GM12873 (cell line): Measurements from ENCODE around the gene TSPAN13.

Experiments used
- TF ChIP-seq, protein P1 (sequence below): IDR thresholded peaks from 2 replicates; pipeline ENCODE4 v1.5.1; 2012; ENCODE audit warnings: low read depth, mild to moderate bottlenecking, moderate library complexity, low read length, control low read depth; ENCODE audit not compliant: insufficient read depth; ENCODE audit errors: missing control alignments

Gene TSPAN13

DNA sequence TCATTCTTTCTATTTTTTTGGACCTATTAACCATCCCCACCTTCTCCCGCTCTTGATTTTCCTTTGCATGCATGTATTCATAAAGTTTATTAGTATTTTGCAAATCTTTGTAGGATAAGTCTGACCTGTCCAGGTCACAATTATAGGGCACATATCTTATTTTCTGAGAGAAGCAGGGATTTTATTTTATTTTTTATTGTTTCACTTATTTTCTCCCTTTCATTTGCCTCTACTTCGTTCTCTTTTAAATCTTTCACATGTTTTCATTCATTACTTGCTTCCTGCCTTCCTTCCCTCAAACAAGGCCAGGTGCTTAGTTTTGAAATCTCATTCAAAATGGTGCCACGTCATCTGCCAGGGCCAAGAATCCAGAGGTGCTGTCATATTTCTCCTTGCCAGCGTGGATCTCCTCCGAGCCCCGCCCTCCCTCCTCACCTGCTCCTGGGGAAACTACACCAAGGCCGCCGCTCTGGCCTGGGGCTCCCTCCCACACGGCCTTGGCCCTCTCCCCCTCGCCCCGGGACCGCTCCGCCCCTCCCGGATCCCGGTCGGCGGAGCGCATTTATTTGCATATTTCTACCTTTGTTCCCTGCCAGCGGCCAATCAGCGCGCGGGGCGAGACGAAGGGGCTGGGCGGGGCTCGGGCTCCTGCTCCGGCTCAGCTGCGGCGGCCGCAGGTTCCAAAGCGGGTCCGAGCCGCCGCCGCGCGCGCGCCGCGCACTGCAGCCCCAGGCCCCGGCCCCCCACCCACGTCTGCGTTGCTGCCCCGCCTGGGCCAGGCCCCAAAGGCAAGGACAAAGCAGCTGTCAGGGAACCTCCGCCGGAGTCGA, at the start of gene TSPAN13:
Gene TSPAN13 (plus strand): TSS at position 654 of the 830 bp plus-strand sequence. CDS start 213 bp downstream, outside the sequence.
- TF ChIP-seq, protein P1, sequence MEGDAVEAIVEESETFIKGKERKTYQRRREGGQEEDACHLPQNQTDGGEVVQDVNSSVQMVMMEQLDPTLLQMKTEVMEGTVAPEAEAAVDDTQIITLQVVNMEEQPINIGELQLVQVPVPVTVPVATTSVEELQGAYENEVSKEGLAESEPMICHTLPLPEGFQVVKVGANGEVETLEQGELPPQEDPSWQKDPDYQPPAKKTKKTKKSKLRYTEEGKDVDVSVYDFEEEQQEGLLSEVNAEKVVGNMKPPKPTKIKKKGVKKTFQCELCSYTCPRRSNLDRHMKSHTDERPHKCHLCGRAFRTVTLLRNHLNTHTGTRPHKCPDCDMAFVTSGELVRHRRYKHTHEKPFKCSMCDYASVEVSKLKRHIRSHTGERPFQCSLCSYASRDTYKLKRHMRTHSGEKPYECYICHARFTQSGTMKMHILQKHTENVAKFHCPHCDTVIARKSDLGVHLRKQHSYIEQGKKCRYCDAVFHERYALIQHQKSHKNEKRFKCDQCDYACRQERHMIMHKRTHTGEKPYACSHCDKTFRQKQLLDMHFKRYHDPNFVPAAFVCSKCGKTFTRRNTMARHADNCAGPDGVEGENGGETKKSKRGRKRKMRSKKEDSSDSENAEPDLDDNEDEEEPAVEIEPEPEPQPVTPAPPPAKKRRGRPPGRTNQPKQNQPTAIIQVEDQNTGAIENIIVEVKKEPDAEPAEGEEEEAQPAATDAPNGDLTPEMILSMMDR, result no peak

DNA sequence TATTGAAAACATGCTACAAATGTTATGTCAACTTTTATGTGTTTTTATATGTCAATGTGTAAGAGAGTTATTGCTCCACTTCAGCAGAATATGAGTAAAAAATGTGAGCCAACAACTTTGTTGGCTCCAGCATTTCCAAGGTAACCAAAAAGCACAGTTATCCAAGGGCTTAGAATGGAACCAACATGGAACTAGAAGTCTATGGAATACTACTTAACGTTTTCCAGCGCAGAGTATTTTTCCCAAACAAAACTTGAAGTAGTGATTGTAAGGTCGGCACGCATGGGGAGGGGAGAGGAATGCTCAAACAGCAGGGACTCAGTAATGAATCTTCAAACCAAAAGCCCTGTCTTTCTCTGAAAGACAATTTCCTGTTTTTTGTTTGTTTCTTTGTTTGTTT, 45.0 kb upstream of the TSPAN13 start:
- TF ChIP-seq, protein P1, result no peak

DNA sequence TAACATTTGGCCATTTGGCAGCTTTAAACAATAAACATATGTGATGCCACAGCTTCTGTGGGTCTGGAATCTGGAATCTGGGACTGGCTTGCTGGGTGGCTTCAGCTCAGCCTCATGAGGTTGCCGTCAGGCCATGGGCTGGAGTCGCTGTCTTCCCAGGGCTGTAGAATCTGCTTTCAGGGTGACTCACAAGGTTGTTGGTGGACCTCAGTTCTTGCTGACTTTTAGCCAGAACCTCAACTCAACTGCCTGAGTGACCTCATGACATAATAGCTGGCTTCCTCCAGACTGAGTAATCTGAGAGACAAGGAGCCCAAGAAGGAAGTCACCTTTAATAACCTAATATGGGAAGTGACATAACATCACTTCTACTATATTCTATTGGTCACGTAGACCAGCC, 44.6 kb upstream of the TSPAN13 start:
- TF ChIP-seq, protein P1, result no peak

DNA sequence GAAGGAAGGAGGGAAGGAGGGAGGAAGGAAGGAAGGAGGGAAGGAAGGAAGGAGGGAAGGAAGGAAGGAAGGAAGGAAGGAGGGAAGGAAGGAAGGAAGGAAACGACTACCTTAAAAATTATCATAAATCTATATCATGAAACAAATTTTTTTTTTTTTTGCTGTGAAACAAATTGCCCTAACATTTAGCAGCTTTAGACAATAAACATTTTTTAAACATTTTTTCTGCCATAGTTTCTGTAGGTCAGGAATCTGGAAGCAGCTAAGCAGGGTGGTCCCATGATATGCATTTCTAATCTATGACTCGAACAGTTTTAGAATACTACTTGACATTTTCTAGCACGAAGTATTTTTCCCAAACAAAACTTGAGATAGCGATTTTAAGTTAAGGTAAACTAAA, 42.9 kb upstream of the TSPAN13 start:
- TF ChIP-seq, protein P1, result no peak

DNA sequence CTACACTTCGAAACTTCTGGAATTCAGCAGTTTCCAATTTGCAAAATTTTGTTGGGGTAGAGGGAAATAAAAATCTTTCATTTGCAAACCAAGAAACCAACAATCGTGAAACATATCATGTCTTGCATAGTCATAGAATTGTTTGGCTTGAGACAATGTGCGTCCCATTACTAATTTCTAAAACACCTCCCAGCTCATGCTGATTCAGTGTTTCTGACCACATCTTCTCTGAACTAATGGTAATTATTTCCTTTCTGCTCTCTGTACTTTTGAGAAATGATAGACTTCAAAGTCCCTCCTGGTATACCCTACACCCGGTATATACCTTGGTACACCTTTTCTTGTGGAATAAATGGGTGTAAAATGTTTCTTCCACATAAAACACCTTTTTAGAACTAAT, 41.8 kb upstream of the TSPAN13 start:
- TF ChIP-seq, protein P1, result no peak

DNA sequence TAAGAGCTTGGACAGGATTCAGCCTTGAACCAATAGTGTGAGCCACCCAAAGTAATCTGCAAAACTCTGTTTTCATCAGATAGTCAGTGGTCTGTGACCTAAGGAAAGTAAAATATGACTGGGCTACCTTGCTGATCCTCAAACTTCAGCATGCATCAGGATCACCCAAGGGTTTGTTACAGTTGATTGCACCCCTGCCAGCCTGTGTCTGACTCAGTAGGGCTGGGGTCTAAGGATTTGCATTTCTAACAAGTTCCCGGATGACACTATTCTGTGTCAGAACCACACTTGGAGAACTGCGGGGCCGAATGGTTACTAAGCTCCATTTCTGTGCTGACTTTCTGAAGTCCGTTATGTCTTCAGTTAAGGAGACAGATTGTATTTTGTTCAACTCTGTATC, 40.6 kb upstream of the TSPAN13 start:
- TF ChIP-seq, protein P1, result no peak

DNA sequence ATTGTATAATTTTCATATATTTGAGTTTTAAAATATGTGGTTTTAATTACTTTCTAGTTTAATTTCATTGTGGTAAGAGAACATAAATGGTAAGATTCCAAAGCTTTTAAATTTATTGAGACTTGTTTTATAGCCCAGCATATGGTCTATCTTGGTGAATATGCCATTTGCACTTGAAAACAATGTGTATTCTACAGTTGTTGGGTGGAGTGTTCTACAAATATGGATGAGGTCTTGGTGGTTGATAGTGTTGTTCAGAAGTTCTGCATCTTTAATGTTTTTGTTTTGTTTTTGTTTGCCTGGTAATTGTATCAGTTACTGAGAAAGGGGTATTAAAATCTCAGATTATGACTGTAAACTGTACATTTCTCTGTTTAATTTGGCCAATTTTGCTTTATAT, 37.6 kb upstream of the TSPAN13 start:
- TF ChIP-seq, protein P1, result no peak
